ENCODE results near the gene CLEC1B. TPM values are rescaled to one million over a fixed set of nuclear protein-coding genes. Genes with fewer than 3 reads are reported as not detected.
"Not testable (repeated sequence)": the region's sequence is repeated elsewhere in the genome, so short reads cannot be mapped to it uniquely, and the experiment has no call there.

Gene CLEC1B
- total RNA-seq, 4 donors from 2014 or later: not detected

DNA sequence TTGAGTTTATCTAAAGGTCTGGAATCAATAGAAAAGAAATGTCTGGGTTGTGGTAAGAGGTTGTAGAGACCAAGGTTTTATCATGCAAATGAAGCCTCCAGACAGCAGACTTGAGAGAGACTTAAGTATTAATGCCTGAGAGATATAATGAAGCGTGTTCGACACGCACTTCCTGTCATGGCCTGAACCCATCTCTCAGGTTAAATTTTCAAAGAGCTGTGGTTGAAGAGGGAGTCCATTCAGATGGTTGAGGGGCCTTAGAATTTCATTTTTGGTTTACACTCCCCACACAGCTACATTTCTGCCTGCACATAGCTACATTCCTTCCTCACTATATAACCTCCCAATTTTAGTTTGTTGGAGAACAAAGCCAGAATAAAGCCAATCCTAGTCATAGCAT is 37.8 kb downstream of the CLEC1B start:
- DNase-seq: no peak
- intact Hi-C loops (cut with DNase I): no loop called here
- no peak overlapping the region for H3K4me3 ChIP-seq
- WGBS, 2 donors: 88 to 91% methylated on average over 3 of the region's 3 CpGs
- no peak overlapping the region for H3K27ac ChIP-seq
- no peaks in the 10 kb centered on the region for H3K9me3 ChIP-seq
- H3K36me3 ChIP-seq: no peaks in the 10 kb centered on the region
- H3K4me1 ChIP-seq: no peaks in the 10 kb centered on the region
- TF ChIP-seq, protein P1, sequence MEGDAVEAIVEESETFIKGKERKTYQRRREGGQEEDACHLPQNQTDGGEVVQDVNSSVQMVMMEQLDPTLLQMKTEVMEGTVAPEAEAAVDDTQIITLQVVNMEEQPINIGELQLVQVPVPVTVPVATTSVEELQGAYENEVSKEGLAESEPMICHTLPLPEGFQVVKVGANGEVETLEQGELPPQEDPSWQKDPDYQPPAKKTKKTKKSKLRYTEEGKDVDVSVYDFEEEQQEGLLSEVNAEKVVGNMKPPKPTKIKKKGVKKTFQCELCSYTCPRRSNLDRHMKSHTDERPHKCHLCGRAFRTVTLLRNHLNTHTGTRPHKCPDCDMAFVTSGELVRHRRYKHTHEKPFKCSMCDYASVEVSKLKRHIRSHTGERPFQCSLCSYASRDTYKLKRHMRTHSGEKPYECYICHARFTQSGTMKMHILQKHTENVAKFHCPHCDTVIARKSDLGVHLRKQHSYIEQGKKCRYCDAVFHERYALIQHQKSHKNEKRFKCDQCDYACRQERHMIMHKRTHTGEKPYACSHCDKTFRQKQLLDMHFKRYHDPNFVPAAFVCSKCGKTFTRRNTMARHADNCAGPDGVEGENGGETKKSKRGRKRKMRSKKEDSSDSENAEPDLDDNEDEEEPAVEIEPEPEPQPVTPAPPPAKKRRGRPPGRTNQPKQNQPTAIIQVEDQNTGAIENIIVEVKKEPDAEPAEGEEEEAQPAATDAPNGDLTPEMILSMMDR (IDR thresholded peaks at IDR 0.05): no peak
- no peak for TF ChIP-seq POLR2A (IDR thresholded peaks at IDR 0.05)
- H3K27me3 ChIP-seq: no peaks in the 10 kb centered on the region

DNA sequence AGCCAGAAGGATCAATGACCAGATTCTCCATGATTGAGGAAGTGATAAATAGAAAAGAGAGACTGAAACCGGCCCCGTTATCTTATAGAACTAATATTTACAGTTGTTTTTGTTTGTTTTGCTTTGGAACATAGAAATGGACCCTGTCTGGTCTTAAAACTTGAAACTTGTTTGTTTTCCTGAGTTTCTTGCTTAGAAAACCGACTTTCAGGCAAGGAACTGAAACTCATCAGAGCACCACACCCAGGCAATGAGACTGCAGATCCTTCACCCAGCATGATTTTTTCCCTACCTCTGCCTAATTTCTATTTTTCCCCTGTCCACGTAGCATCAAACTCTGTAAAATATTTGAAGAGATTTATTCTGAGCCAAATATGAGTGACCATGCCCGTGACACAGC is 38.3 kb downstream of the CLEC1B start:
- Histone ChIP-seq H3K27me3 (no peaks in the 10 kb centered on the region), H3K9me3 (no peaks in the 10 kb centered on the region), H3K4me3 (no peak overlapping the region), H3K36me3 (no peaks in the 10 kb centered on the region), H3K4me1 (no peaks in the 10 kb centered on the region), H3K27ac (no peak overlapping the region)
- no peak for DNase-seq
- intact Hi-C loops (cut with DNase I): no loop called here
- TF ChIP-seq POLR2A (IDR thresholded peaks at IDR 0.05): no peak
- TF ChIP-seq, protein P1 (IDR thresholded peaks at IDR 0.05): no peak
- 60 to 76% methylated on average over 5 of the region's 5 CpGs for WGBS, 2 donors

DNA sequence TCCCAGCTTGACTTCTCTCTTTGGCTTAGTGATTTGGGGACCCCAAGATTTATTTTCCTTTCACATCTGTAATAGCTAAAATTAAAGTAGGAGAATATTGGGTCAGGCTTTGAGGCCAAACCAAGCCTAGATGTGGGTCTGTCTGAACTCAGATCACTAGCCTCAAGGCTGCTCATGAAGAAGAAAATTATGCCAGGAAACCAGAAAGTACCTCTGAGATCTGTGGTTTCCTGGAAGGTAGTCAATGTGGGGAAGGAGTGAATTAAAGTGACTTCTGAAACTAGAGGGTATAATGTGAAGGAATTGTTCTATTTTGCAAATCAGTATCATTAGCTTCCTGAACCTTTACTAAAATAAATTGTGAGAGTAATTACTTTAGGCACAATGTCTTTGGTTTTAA is 41.1 kb downstream of the CLEC1B start:
- H3K36me3 ChIP-seq: no peaks in the 10 kb centered on the region
- H3K4me3 ChIP-seq: no peak overlapping the region

DNA sequence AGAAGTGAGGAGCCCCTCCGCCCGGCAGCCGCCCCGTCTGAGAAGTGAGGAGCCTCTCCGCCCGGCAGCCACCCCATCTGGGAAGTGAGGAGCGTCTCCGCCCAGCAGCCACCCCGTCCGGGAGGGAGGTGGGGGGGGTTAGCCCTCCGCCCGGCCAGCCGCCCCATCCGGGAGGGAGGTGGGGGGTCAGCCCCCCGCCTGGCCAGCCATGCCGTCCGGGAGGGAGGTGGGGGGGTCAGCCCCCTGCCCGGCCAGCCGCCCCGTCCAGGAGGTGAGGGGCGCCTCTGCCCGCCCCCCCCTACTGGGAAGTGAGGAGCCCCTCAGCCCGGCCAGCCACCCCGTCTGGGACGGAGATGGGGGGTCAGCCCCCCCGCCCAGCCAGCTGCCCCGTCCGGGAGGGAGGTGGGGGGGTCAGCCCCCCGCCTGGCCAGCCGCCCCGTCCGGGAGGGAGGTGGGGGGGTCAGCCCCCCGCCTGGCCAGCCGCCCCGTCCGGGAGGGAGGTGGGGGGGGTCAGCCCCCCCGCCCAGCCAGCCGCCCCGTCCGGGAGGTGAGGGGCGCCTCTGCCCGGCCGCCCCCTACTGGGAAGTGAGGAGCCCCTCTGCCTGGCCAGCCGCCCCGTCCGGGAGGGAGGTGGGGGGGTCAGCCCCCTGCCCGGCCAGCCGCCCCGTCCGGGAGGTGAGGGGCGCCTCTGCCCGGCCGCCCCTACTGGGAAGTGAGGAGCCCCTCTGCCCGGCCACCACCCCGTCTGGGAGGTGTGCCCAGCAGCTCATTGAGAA is 45.8 kb downstream of the CLEC1B start:
- WGBS, 2 donors: no CpG with 5 or more reads among the region's 55 CpGs
- H3K4me3 ChIP-seq; H3K36me3 ChIP-seq; H3K4me1 ChIP-seq; DNase-seq; H3K27ac ChIP-seq; intact Hi-C loops (cut with DNase I); H3K9me3 ChIP-seq; H3K27me3 ChIP-seq: not testable (repeated sequence)

More for the DNA sequence above, 41.1 kb downstream of the CLEC1B start:
- no peaks in the 10 kb centered on the region for H3K9me3 ChIP-seq
- TF ChIP-seq POLR2A (IDR thresholded peaks at IDR 0.05): no peak
- TF ChIP-seq, protein P1 (IDR thresholded peaks at IDR 0.05): no peak
- no peak for DNase-seq
- H3K27me3 ChIP-seq: no peaks in the 10 kb centered on the region
- intact Hi-C loops (cut with DNase I): no loop called here
- H3K4me1 ChIP-seq: no peaks in the 10 kb centered on the region
- H3K27ac ChIP-seq: no peak overlapping the region

DNA sequence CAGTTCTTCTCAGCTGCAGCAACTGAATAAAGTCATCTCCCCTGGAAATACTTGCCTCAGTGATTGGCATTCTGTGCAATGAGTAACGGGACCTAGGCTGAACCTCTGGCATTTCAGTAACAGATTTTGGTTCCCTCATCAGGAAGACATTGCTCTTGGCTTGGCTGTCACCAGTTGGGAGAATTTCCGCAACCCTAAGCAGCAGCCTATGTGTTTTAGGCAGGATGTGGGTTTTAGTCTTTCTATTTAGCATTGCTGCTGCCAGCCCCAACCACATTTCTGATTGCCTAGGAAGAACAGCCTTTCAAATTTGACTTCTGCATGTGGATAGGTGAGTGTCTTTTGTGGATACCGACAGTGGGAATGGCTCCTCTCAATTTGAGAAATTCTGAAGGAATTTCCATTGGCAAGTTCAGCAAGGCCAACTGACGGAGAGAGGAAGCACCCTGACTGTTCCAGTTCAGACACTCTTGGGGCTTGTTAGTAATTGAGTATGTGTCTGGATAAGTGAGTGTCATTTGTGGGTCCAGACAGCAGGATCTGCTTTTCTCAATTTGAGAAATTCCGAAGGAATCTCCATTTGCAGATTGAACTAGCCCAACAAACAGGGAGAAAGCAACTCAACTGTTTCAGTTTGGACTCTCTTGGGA is 47.8 kb downstream of the CLEC1B start:
- Histone ChIP-seq H3K36me3 (no peaks in the 10 kb centered on the region), H3K27ac (no peak overlapping the region), H3K4me1 (no peaks in the 10 kb centered on the region), H3K9me3 (no peaks in the 10 kb centered on the region), H3K27me3 (no peaks in the 10 kb centered on the region), H3K4me3 (no peak overlapping the region)
- WGBS, 2 donors: 43 to 73% methylated on average over 5 of the region's 5 CpGs
- no peak for DNase-seq
- TF ChIP-seq, protein P1 (IDR thresholded peaks at IDR 0.05): no peak
- TF ChIP-seq POLR2A (IDR thresholded peaks at IDR 0.05): no peak
- intact Hi-C loops (cut with DNase I): no loop called here

All from esophagus squamous epithelium (tissue), 5 donors.